Renal cortex interstitium (tissue), 11 donors: ENCODE measurements around the gene LY6G6D. TPM values are rescaled to one million over a fixed set of nuclear protein-coding genes. Genes with fewer than 3 reads are reported as not detected.
A peak's percentile ranks its signal among the peaks of the same experiment; 100 is the strongest.

Experiments
- DNase-seq, 11 donors: peaks; one replicate each; pipeline ENCODE4 v3.0.0-alpha.2; 2013; ENCODE audit warnings: low read depth in 9 of 11, low spot score in 4 of 11; ENCODE audit errors: extremely low read depth in 1 of 11
- polyA plus RNA-seq, 3 donors: library from polyadenylated mRNA; unstranded; fragments of 120-200 nt; gene quantifications; one replicate each; pipeline ENCODE4 v1.2.1, GENCODE V29; 2013; ENCODE audit not compliant: insufficient read length in 3 of 3

The LY6G6D gene
- polyA plus RNA-seq, 3 donors: 0.20 TPM; not detected in 2

- DNase-seq: no peak
These were observed 34.3 kb downstream of the LY6G6D start for GRCh38 chr6:31749301-31750036.

GRCh38 chr6:31750411-31751022, 35.4 kb downstream of the LY6G6D start:
- no peak for DNase-seq

GRCh38 chr6:31752739-31753319, 37.7 kb downstream of the LY6G6D start:
- DNase-seq: no peak

- DNase-seq: no peak
These were observed 43.1 kb downstream of the LY6G6D start for GRCh38 chr6:31758281-31758680.

GRCh38 chr6:31760790-31761189, 45.6 kb downstream of the LY6G6D start:
- no peak for DNase-seq

GRCh38 chr6:31761343-31761742, 46.2 kb downstream of the LY6G6D start:
- DNase-seq: no peak

- no peak for DNase-seq
These were observed 47.2 kb downstream of the LY6G6D start, which contains the start of gene SAPCD1 for GRCh38 chr6:31762356-31762755. Gene SAPCD1, plus strand, starts transcription at chr6:31762656. Its CDS starts 399 bp downstream, at chr6:31763055.

- no peak for DNase-seq
These were observed 47.9 kb downstream of the LY6G6D start for GRCh38 chr6:31762878-31763618.

GRCh38 chr6:31763619-31763940, 48.4 kb downstream of the LY6G6D start:
- peak in 3 of 11 donors; percentile 15 to 44 (median 18) for DNase-seq

GRCh38 chr6:31764198-31764597, 49.0 kb downstream of the LY6G6D start:
- DNase-seq: no peak

GRCh38 chr6:31765559-31765909, 50.4 kb downstream of the LY6G6D start:
- DNase-seq: no peak

- DNase-seq: peak in 5 of 11 donors; percentile 15 to 39 (median 29)
These were observed 51.0 kb downstream of the LY6G6D start for GRCh38 chr6:31765910-31766794.

- no peak for DNase-seq
These were observed 52.0 kb downstream of the LY6G6D start for GRCh38 chr6:31767096-31767645.

Other genes with a start within 250 kb of the LY6G6D start
- gene MICB, start 217.2 kb upstream of the LY6G6D start, polyA plus RNA-seq: 1 to 10 TPM; 1.4 to 1.8 (median 1.5) TPM
- 10 to 100 TPM; 13.5 to 19.2 (median 17.9) TPM for gene MCCD1, start 186.4 kb upstream of the LY6G6D start, polyA plus RNA-seq
- 100 to 1,000 TPM; 573 to 689 (median 586) TPM for gene DDX39B, start 173.3 kb upstream of the LY6G6D start, polyA plus RNA-seq
- gene ATP6V1G2, start 168.7 kb upstream of the LY6G6D start, polyA plus RNA-seq: 10 to 100 TPM in 2 of 3 donors, 1 to 10 TPM in 1; 5.9 to 11.5 (median 11.0) TPM
- gene NFKBIL1, start 167.7 kb upstream of the LY6G6D start, polyA plus RNA-seq: 10 to 100 TPM; 17.0 to 28.4 (median 27.7) TPM
- under 1 TPM; 0.26 to 0.43 (median 0.33) TPM for gene LTA, start 143.1 kb upstream of the LY6G6D start, polyA plus RNA-seq
- under 1 TPM; 0.18 to 0.40 (median 0.24) TPM for gene TNF, start 139.8 kb upstream of the LY6G6D start, polyA plus RNA-seq
- 1 to 10 TPM in 2 of 3 donors, under 1 TPM in 1; 0.53 to 2.3 (median 2.2) TPM for gene LTB, start 132.9 kb upstream of the LY6G6D start, polyA plus RNA-seq
- 1 to 10 TPM; 4.4 to 6.5 (median 6.3) TPM for gene LST1, start 129.1 kb upstream of the LY6G6D start, polyA plus RNA-seq
- under 1 TPM in 2 of 3 donors, not detected in 1; 0.19 TPM for gene NCR3, start 122.3 kb upstream of the LY6G6D start, polyA plus RNA-seq
- gene AIF1, start 100.1 kb upstream of the LY6G6D start, polyA plus RNA-seq: 10 to 100 TPM; 63.3 to 80.6 (median 78.2) TPM
- gene PRRC2A, start 94.6 kb upstream of the LY6G6D start, polyA plus RNA-seq: 100 to 1,000 TPM; 161 to 211 (median 207) TPM
- gene BAG6, start 62.7 kb upstream of the LY6G6D start, polyA plus RNA-seq: 100 to 1,000 TPM; 243 to 263 (median 257) TPM
- gene APOM, start 59.5 kb upstream of the LY6G6D start, polyA plus RNA-seq: 100 to 1,000 TPM; 105 to 114 (median 110) TPM
- 10 to 100 TPM; 17.3 to 22.9 (median 18.4) TPM for gene C6orf47, start 54.6 kb upstream of the LY6G6D start, polyA plus RNA-seq
- gene GPANK1, start 50.4 kb upstream of the LY6G6D start, polyA plus RNA-seq: 10 to 100 TPM; 28.1 to 33.1 (median 29.9) TPM
- gene CSNK2B, start 49.3 kb upstream of the LY6G6D start, polyA plus RNA-seq: 100 to 1,000 TPM; 232 to 252 (median 246) TPM
- 10 to 100 TPM; 22.8 to 30.6 (median 25.3) TPM for gene LY6G5B, start 45.4 kb upstream of the LY6G6D start, polyA plus RNA-seq
- 1 to 10 TPM; 2.4 to 3.5 (median 3.4) TPM for gene LY6G5C, start 34.3 kb upstream of the LY6G6D start, polyA plus RNA-seq
- 10 to 100 TPM; 52.4 to 70.9 (median 61.6) TPM for gene ABHD16A, start 12.0 kb upstream of the LY6G6D start, polyA plus RNA-seq
- 1 to 10 TPM in 1 of 3 donors, under 1 TPM in 2; 0.44 to 1.2 (median 0.73) TPM for gene LY6G6F, start 8.5 kb upstream of the LY6G6D start, polyA plus RNA-seq
- under 1 TPM in 2 of 3 donors, not detected in 1; 0.26 to 0.41 TPM for gene LY6G6C, start 6.4 kb downstream of the LY6G6D start, polyA plus RNA-seq
- 1 to 10 TPM; 1.6 TPM for gene MPIG6B, start 8.0 kb downstream of the LY6G6D start, polyA plus RNA-seq
- gene DDAH2, start 14.0 kb downstream of the LY6G6D start, polyA plus RNA-seq: 100 to 1,000 TPM; 152 to 237 (median 188) TPM
- 100 to 1,000 TPM; 268 to 296 (median 292) TPM for gene CLIC1, start 21.2 kb downstream of the LY6G6D start, polyA plus RNA-seq
- 10 to 100 TPM; 21.4 to 59.0 (median 22.1) TPM for gene MSH5, start 24.7 kb downstream of the LY6G6D start, polyA plus RNA-seq
- 10 to 100 TPM in 2 of 3 donors, 1 to 10 TPM in 1; 6.8 to 17.2 (median 10.0) TPM for gene SAPCD1, start 47.3 kb downstream of the LY6G6D start, polyA plus RNA-seq
- gene VWA7, start 62.0 kb downstream of the LY6G6D start, polyA plus RNA-seq: 10 to 100 TPM in 1 of 3 donors, 1 to 10 TPM in 2; 7.3 to 13.9 (median 8.5) TPM
- 10 to 100 TPM; 58.7 to 72.2 (median 61.2) TPM for gene VARS1, start 80.4 kb downstream of the LY6G6D start, polyA plus RNA-seq
- gene LSM2, start 91.6 kb downstream of the LY6G6D start, polyA plus RNA-seq: 10 to 100 TPM; 72.1 to 90.4 (median 82.4) TPM
- gene HSPA1L, start 99.9 kb downstream of the LY6G6D start, polyA plus RNA-seq: 1 to 10 TPM; 3.3 to 5.0 (median 4.0) TPM
- gene HSPA1A, start 100.2 kb downstream of the LY6G6D start, polyA plus RNA-seq: 100 to 1,000 TPM in 2 of 3 donors, 10 to 100 TPM in 1; 84.4 to 121 (median 116) TPM
- gene HSPA1B, start 112.4 kb downstream of the LY6G6D start, polyA plus RNA-seq: 100 to 1,000 TPM; 119 to 167 (median 142) TPM
- 10 to 100 TPM; 74.6 to 79.3 (median 78.1) TPM for gene NEU1, start 147.5 kb downstream of the LY6G6D start, polyA plus RNA-seq
- 10 to 100 TPM; 40.7 to 82.8 (median 51.9) TPM for gene SLC44A4, start 163.6 kb downstream of the LY6G6D start, polyA plus RNA-seq
- 10 to 100 TPM; 74.6 to 98.4 (median 83.9) TPM for gene EHMT2, start 182.3 kb downstream of the LY6G6D start, polyA plus RNA-seq
- 10 to 100 TPM; 23.4 to 35.5 (median 23.6) TPM for gene ZBTB12, start 186.7 kb downstream of the LY6G6D start, polyA plus RNA-seq
- 1 to 10 TPM; 3.0 to 4.2 (median 4.0) TPM for gene C2, start 212.4 kb downstream of the LY6G6D start, polyA plus RNA-seq
- 1 to 10 TPM; 5.2 to 8.7 (median 6.6) TPM for gene CFB, start 230.7 kb downstream of the LY6G6D start, polyA plus RNA-seq
- gene NELFE, start 243.6 kb downstream of the LY6G6D start, polyA plus RNA-seq: 100 to 1,000 TPM in 1 of 3 donors, 10 to 100 TPM in 2; 89.5 to 103 (median 91.3) TPM
- 10 to 100 TPM; 42.3 to 49.0 (median 47.7) TPM for gene SKIC2, start 243.8 kb downstream of the LY6G6D start, polyA plus RNA-seq